D721Med (cell line): Measurements from ENCODE around the gene SCEL.

Experiments
- DNase-seq: peaks from one replicate; pipeline ENCODE4 v3.0.0; 2011; ENCODE audit warnings: low spot score; ENCODE audit not compliant: insufficient read length
- FAIRE-seq: peaks from 2 replicates; lab custom pipeline; 2011; peaks lifted over from hg19 to GRCh38; lab: Jason Lieb, UNC
- TF ChIP-seq, protein P1 (sequence below): IDR thresholded peaks from 2 replicates; pipeline ENCODE4 v1.5.1; 2012; ENCODE audit warnings: mild to moderate bottlenecking, control low read depth; ENCODE audit not compliant: insufficient read depth; ENCODE audit errors: missing control alignments

Gene SCEL

DNA sequence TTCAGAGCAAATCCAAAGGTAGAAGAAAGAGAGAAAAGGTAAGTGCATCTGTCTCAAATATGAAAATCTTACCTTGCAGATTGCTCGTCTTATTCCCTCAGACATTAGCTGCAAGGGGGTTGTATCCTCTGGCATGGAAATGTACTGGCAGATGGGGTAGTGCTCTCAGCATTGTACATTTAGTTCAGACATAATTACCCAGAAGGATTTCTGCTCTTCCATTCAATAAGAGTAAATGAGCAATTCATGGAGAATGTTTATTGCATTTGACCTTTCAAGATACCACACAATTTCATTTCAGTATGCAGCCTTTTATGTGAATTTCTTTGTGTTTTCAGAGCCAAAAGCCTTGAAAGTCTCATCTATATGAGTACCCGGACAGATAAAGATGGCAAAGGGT lies 63.8 kb downstream of the SCEL start:
- TF ChIP-seq, protein P1, sequence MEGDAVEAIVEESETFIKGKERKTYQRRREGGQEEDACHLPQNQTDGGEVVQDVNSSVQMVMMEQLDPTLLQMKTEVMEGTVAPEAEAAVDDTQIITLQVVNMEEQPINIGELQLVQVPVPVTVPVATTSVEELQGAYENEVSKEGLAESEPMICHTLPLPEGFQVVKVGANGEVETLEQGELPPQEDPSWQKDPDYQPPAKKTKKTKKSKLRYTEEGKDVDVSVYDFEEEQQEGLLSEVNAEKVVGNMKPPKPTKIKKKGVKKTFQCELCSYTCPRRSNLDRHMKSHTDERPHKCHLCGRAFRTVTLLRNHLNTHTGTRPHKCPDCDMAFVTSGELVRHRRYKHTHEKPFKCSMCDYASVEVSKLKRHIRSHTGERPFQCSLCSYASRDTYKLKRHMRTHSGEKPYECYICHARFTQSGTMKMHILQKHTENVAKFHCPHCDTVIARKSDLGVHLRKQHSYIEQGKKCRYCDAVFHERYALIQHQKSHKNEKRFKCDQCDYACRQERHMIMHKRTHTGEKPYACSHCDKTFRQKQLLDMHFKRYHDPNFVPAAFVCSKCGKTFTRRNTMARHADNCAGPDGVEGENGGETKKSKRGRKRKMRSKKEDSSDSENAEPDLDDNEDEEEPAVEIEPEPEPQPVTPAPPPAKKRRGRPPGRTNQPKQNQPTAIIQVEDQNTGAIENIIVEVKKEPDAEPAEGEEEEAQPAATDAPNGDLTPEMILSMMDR = no peak
- DNase-seq = no peak

DNA sequence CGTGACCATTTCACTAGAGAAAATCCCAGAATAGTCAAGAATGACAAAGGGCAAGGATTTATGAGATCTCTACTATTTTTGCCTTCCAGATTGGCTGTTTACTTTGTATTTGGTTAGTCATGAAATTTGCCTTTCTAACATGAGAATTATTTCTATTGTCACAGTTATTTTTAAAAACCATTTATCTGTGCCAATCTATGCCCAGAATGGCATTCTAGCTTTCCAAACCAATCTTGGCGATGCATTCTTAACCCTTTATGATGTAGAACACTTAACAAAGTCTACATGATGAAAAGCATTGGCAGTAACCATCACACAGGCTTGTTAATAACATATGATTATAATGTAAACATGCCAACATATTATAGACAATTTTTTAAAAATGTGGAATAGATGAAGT lies 65.2 kb downstream of the SCEL start:
- DNase-seq (no peak), FAIRE-seq (no peak)
- TF ChIP-seq, protein P1 = no peak

More for the DNA sequence above, 63.8 kb downstream of the SCEL start:
- FAIRE-seq = no peak

DNA sequence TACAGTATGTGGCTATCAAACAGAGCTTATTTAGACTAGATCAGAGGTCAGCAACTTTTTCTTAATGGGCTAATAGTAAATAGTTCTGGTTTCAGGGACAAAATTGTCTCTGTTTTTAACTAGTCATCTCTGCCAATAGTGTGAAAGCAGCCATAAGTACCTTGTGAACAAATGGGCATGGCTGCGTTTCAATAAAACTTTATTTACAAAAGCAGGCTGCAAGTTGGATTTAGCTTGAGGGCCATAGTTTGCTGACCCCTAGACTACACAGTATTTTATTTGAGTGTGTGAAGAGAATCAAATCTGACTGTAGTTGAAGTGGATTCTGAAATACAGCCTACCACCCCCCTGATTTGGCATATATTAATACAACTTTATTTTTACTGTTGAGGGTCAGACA lies 75.6 kb downstream of the SCEL start:
- DNase-seq (no peak), FAIRE-seq (no peak)
- TF ChIP-seq, protein P1 = no peak

DNA sequence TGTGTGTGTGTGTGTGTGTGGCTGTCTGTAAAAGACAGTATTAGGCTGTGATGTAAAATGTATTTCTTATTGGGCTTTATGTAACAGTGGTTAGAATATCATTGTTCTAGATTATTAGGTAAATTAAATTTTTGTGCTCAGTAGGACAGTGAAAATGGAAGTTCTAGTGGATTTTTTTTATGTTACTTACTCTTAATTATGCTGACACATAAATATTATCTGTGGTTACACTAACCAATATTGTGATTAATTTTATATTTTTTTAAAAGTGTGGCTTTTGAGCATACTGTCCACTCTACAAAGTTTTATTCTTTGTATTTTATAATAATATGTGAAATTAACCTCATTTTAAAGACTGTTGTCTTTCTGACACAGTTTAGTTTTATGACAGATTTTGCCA lies 80.5 kb downstream of the SCEL start:
- TF ChIP-seq, protein P1 = no peak
- DNase-seq (no peak), FAIRE-seq (no peak)

DNA sequence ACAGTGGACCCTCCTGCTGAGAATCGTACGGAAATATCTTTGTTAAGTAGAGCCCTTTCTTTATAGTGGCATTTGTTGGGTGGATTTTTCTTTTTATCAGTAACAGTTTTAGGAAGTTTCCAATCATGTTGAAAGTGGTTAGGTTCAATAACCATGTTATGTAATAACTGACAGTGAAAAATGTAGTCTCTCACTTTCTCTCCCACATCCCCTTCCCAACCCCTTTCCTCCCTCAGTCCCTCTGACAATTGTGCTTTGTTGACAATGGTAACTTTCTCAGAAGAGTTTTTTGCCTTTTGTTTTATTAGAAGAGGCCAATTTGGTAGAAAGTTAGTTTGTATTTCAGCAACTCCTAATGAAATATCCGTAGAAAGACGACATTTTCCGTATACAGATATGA lies 84.1 kb downstream of the SCEL start:
- TF ChIP-seq, protein P1 = no peak
- DNase-seq = no peak
- no peak for FAIRE-seq

DNA sequence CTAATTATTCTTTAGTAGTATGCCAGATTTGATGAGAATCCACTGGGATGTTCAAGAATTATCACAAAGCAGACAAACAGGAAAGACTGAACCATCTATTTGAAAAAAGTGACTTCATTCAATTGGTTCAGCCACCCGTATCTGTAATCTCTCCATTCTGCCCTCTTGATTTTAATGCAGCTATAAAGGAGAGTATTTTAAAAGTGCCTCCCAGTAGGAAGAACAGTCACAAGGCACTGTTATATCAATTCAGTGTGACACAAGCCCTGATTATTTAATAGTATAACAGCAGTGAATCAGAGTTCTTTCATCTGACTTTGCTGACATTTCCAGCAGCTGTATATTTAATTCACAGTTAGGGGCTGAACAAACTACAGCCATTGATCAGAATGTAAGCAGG lies 84.6 kb downstream of the SCEL start:
- FAIRE-seq (no peak), DNase-seq (no peak)
- TF ChIP-seq, protein P1 = no peak

DNA sequence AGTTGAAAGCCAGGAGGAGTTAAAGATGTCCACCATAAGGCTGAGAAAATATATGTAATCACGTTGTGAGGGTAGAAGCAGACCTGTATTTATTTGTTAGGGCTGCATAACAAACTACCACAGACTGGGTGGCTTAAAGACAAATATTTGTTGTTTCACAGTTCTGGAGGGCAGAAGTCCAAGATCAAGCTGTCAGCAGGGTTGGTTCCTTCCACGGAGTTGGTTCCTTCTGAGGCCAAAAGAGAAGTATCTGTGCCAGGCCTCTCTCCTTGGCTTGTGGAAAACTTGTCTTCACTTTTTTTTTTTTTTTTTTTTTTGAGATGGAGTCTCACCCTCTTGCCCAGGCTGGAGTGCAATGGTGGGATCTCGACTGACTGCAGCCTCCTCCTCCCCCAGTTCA lies 88.3 kb downstream of the SCEL start:
- no peak for FAIRE-seq
- TF ChIP-seq, protein P1 = no peak
- DNase-seq = no peak
